ACHN (cell line): ENCODE results near the gene ARL2BP.
"Not testable (repeated sequence)": the region's sequence is repeated elsewhere in the genome, so short reads cannot be mapped to it uniquely, and the experiment has no call there.

Experiments used
- DNase-seq: peaks from one replicate; pipeline ENCODE4 v3.0.0-alpha.2; 2015
- in situ Hi-C: cut with HindIII; loops from 2 replicates; pipeline ENCODE4 v1.10.0; 2017; ENCODE audit warnings: low sequenced_read_pairs, low pct_ligation_motif_present, low pct_unique_long_range_greater_than_20kb

The ARL2BP gene

GRCh38 chr16:57244767-57245471 is at the start of gene ARL2BP:
Gene ARL2BP, plus strand, starts transcription at chr16:57245259. Its CDS starts 109 bp downstream, at chr16:57245368.
- in situ Hi-C loops: no loop called here
- DNase-seq: peak; percentile 99

GRCh38 chr16:57196286-57196685 is 48.8 kb upstream of the ARL2BP start:
- in situ Hi-C loops: no loop called here

GRCh38 chr16:57196753-57197152 is 48.3 kb upstream of the ARL2BP start:
- in situ Hi-C loops: no loop called here

More at GRCh38 chr16:57196286-57196685, 48.8 kb upstream of the ARL2BP start:
- no peak for DNase-seq

GRCh38 chr16:57200321-57200720 is 44.7 kb upstream of the ARL2BP start:
- in situ Hi-C loops, DNase-seq: not testable (repeated sequence)

More at GRCh38 chr16:57196753-57197152, 48.3 kb upstream of the ARL2BP start:
- no peak for DNase-seq

GRCh38 chr16:57200926-57201325 is 44.1 kb upstream of the ARL2BP start:
- in situ Hi-C loops, DNase-seq: not testable (repeated sequence)

- no peak for DNase-seq
- in situ Hi-C loops: no loop called here
These were observed 42.8 kb upstream of the ARL2BP start for GRCh38 chr16:57202095-57202886.

- in situ Hi-C loops: no loop called here
- no peak for DNase-seq
These were observed 41.6 kb upstream of the ARL2BP start for GRCh38 chr16:57203451-57203850.

GRCh38 chr16:57204675-57205074 is 40.4 kb upstream of the ARL2BP start:
- in situ Hi-C loops: no loop called here

GRCh38 chr16:57208926-57209325 is 36.1 kb upstream of the ARL2BP start:
- in situ Hi-C loops: no loop called here
- no peak for DNase-seq

More at GRCh38 chr16:57204675-57205074, 40.4 kb upstream of the ARL2BP start:
- DNase-seq: no peak

GRCh38 chr16:57209780-57210179 is 35.3 kb upstream of the ARL2BP start:
- DNase-seq: no peak
- in situ Hi-C loops: no loop called here

GRCh38 chr16:57213462-57213861 is 31.6 kb upstream of the ARL2BP start:
- in situ Hi-C loops: no loop called here
- no peak for DNase-seq

GRCh38 chr16:57216968-57217367 is 28.1 kb upstream of the ARL2BP start:
- in situ Hi-C loops: no loop called here
- no peak for DNase-seq

GRCh38 chr16:57223057-57223456 is 22.0 kb upstream of the ARL2BP start:
- in situ Hi-C loops: no loop called here
- DNase-seq: no peak

- DNase-seq: no peak
- in situ Hi-C loops: no loop called here
These were observed 20.3 kb upstream of the ARL2BP start for GRCh38 chr16:57224651-57225335.

GRCh38 chr16:57225978-57226377 is 19.1 kb upstream of the ARL2BP start:
- DNase-seq: no peak
- in situ Hi-C loops: no loop called here

GRCh38 chr16:57226701-57227621 is 18.1 kb upstream of the ARL2BP start:
- no peak for DNase-seq
- in situ Hi-C loops: no loop called here

GRCh38 chr16:57229079-57229478 is 16.0 kb upstream of the ARL2BP start:
- no peak for DNase-seq
- in situ Hi-C loops: no loop called here

GRCh38 chr16:57231821-57232350 is 13.2 kb upstream of the ARL2BP start:
- DNase-seq: no peak
- in situ Hi-C loops: no loop called here
